ENCODE results near the gene CTBS. TPM values are rescaled to one million over a fixed set of nuclear protein-coding genes. Genes with fewer than 3 reads are reported as not detected.

The CTBS gene
- total RNA-seq, 1 donor = 13.0 TPM

- Histone ChIP-seq H3K36me3 (ENCODE audit: insufficient read depth, low read length) (no peaks in the 10 kb centered on the region), H3K27ac (ENCODE audit: low read depth, low read length) (no peak overlapping the region), H3K79me2 (ENCODE audit: insufficient read depth, low read length) (no peaks in the 10 kb centered on the region), H4K20me1 (ENCODE audit: insufficient read depth, low read length) (no peaks in the 10 kb centered on the region), H3K9me3 (ENCODE audit: low read depth, low read length) (peaks cover 3% of the 10 kb centered on the region), H2AFZ (ENCODE audit: low read length) (peak overlapping the region; percentile 29), H3K4me2 (ENCODE audit: insufficient read depth, low read length) (no peak overlapping the region), H3K27me3 (ENCODE audit: insufficient read depth, low read length) (no peaks in the 10 kb centered on the region), H3K4me1 (ENCODE audit: insufficient read depth, low read length) (no peaks in the 10 kb centered on the region), H3K4me3 (ENCODE audit: insufficient read depth, low read length) (no peak overlapping the region)
- no peak for DNase-seq (ENCODE audit: insufficient read length, low spot score, missing footprints)
- TF ChIP-seq CTCF (IDR thresholded peaks at IDR 0.05; ENCODE audit: extremely low read depth, low read depth, low read length) = no peak
Observed at GRCh38 chr1:84613026-84613425, 38.8 kb upstream of the CTBS start.

DNA sequence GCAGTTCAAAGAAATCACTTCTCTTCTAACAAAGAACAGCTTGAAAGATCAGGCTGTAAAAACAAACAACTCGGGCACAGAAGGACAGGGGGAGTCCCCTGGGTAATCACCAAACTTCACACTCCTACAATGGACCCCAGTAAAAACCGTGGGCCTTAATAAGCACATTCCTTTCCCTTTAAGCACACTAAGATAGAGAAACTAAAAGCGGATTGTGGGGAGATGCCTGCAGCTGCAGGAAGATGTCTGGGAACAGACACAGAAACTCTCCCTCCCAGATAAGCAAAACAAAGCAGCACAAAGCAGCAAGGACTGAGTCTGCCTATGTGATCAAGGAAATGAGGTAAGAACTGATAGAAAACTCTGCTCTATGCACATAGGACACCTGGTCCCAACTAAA, 37.6 kb upstream of the CTBS start:
- peak overlapping the region; percentile 64 for H2AFZ ChIP-seq (ENCODE audit: low read length)
- no peak for DNase-seq (ENCODE audit: insufficient read length, low spot score, missing footprints)

GRCh38 chr1:84611091-84611490, 36.9 kb upstream of the CTBS start:
- no peak overlapping the region for H3K27ac ChIP-seq (ENCODE audit: low read depth, low read length)
- no peak overlapping the region for H3K4me3 ChIP-seq (ENCODE audit: insufficient read depth, low read length)
- peaks cover 3% of the 10 kb centered on the region for H3K9me3 ChIP-seq (ENCODE audit: low read depth, low read length)
- no peak overlapping the region for H3K4me2 ChIP-seq (ENCODE audit: insufficient read depth, low read length)
- no peaks in the 10 kb centered on the region for H3K79me2 ChIP-seq (ENCODE audit: insufficient read depth, low read length)
- H3K4me1 ChIP-seq (ENCODE audit: insufficient read depth, low read length) = no peaks in the 10 kb centered on the region
- H2AFZ ChIP-seq (ENCODE audit: low read length) = no peak overlapping the region
- DNase-seq (ENCODE audit: insufficient read length, low spot score, missing footprints) = no peak
- no peaks in the 10 kb centered on the region for H3K27me3 ChIP-seq (ENCODE audit: insufficient read depth, low read length)
- TF ChIP-seq CTCF (IDR thresholded peaks at IDR 0.05; ENCODE audit: extremely low read depth, low read depth, low read length) = no peak
- H4K20me1 ChIP-seq (ENCODE audit: insufficient read depth, low read length) = no peaks in the 10 kb centered on the region
- no peaks in the 10 kb centered on the region for H3K36me3 ChIP-seq (ENCODE audit: insufficient read depth, low read length)

More for the DNA sequence above, 37.6 kb upstream of the CTBS start:
- Histone ChIP-seq H4K20me1 (ENCODE audit: insufficient read depth, low read length) (no peaks in the 10 kb centered on the region), H3K4me3 (ENCODE audit: insufficient read depth, low read length) (no peak overlapping the region), H3K27me3 (ENCODE audit: insufficient read depth, low read length) (no peaks in the 10 kb centered on the region), H3K4me2 (ENCODE audit: insufficient read depth, low read length) (no peak overlapping the region), H3K79me2 (ENCODE audit: insufficient read depth, low read length) (no peaks in the 10 kb centered on the region), H3K4me1 (ENCODE audit: insufficient read depth, low read length) (no peaks in the 10 kb centered on the region), H3K36me3 (ENCODE audit: insufficient read depth, low read length) (no peaks in the 10 kb centered on the region), H3K9me3 (ENCODE audit: low read depth, low read length) (peaks cover 3% of the 10 kb centered on the region), H3K27ac (ENCODE audit: low read depth, low read length) (no peak overlapping the region)
- TF ChIP-seq CTCF (IDR thresholded peaks at IDR 0.05; ENCODE audit: extremely low read depth, low read depth, low read length) = no peak

GRCh38 chr1:84606977-84607376, 32.7 kb upstream of the CTBS start:
- Histone ChIP-seq H3K27me3 (ENCODE audit: insufficient read depth, low read length) (no peaks in the 10 kb centered on the region), H3K9me3 (ENCODE audit: low read depth, low read length) (no peaks in the 10 kb centered on the region), H2AFZ (ENCODE audit: low read length) (no peak overlapping the region), H3K27ac (ENCODE audit: low read depth, low read length) (no peak overlapping the region), H3K79me2 (ENCODE audit: insufficient read depth, low read length) (no peaks in the 10 kb centered on the region), H3K4me3 (ENCODE audit: insufficient read depth, low read length) (no peak overlapping the region), H3K36me3 (ENCODE audit: insufficient read depth, low read length) (no peaks in the 10 kb centered on the region), H4K20me1 (ENCODE audit: insufficient read depth, low read length) (no peaks in the 10 kb centered on the region), H3K4me2 (ENCODE audit: insufficient read depth, low read length) (no peak overlapping the region), H3K4me1 (ENCODE audit: insufficient read depth, low read length) (peaks cover 19% of the 10 kb centered on the region)
- no peak for DNase-seq (ENCODE audit: insufficient read length, low spot score, missing footprints)
- no peak for TF ChIP-seq CTCF (IDR thresholded peaks at IDR 0.05; ENCODE audit: extremely low read depth, low read depth, low read length)
